Measurements from ENCODE around the gene DCN.

DCN gene

GRCh38 chr12:91129662-91130362, 52.8 kb downstream of the DCN start:
- H3K36me3 Mint-ChIP-seq: no peaks in the 10 kb centered on the region
- no peak overlapping the region for H3K4me3 Mint-ChIP-seq
- H3K4me1 Mint-ChIP-seq: no peaks in the 10 kb centered on the region
- no peaks in the 10 kb centered on the region for H3K9me3 Mint-ChIP-seq
- H3K27ac Mint-ChIP-seq: no peak overlapping the region
- H3K27me3 Mint-ChIP-seq: peaks cover 4% of the 10 kb centered on the region

- no peaks in the 10 kb centered on the region for H3K36me3 Mint-ChIP-seq
- H3K27ac Mint-ChIP-seq: no peak overlapping the region
- no peak overlapping the region for H3K4me3 Mint-ChIP-seq
- no peaks in the 10 kb centered on the region for H3K9me3 Mint-ChIP-seq
- no peaks in the 10 kb centered on the region for H3K4me1 Mint-ChIP-seq
- H3K27me3 Mint-ChIP-seq: peaks cover 4% of the 10 kb centered on the region
Measured at GRCh38 chr12:91127751-91128150, 54.9 kb downstream of the DCN start.

- no peak overlapping the region for H3K27ac Mint-ChIP-seq
- H3K4me3 Mint-ChIP-seq: no peak overlapping the region
- H3K4me1 Mint-ChIP-seq: no peaks in the 10 kb centered on the region
- H3K9me3 Mint-ChIP-seq: no peaks in the 10 kb centered on the region
- H3K36me3 Mint-ChIP-seq: no peaks in the 10 kb centered on the region
- peaks cover 4% of the 10 kb centered on the region for H3K27me3 Mint-ChIP-seq
Measured at GRCh38 chr12:91127306-91127705, 55.3 kb downstream of the DCN start.

- H3K9me3 Mint-ChIP-seq: no peaks in the 10 kb centered on the region
- peaks cover 4% of the 10 kb centered on the region for H3K27me3 Mint-ChIP-seq
- no peak overlapping the region for H3K4me3 Mint-ChIP-seq
- H3K36me3 Mint-ChIP-seq: no peaks in the 10 kb centered on the region
- no peaks in the 10 kb centered on the region for H3K4me1 Mint-ChIP-seq
- no peak overlapping the region for H3K27ac Mint-ChIP-seq
Measured at GRCh38 chr12:91126516-91126915, 56.1 kb downstream of the DCN start.

GRCh38 chr12:91123236-91123916, 59.2 kb downstream of the DCN start:
- Mint-ChIP-seq H3K27me3 (peaks cover 4% of the 10 kb centered on the region), H3K4me3 (no peak overlapping the region), H3K27ac (no peak overlapping the region), H3K4me1 (no peaks in the 10 kb centered on the region), H3K9me3 (no peaks in the 10 kb centered on the region), H3K36me3 (no peaks in the 10 kb centered on the region)

GRCh38 chr12:91120781-91121180, 61.8 kb downstream of the DCN start:
- Mint-ChIP-seq H3K27ac (no peak overlapping the region), H3K4me3 (no peak overlapping the region), H3K36me3 (no peaks in the 10 kb centered on the region), H3K9me3 (no peaks in the 10 kb centered on the region), H3K27me3 (no peaks in the 10 kb centered on the region), H3K4me1 (no peaks in the 10 kb centered on the region)

GRCh38 chr12:91119089-91119488, 63.5 kb downstream of the DCN start:
- no peaks in the 10 kb centered on the region for H3K27me3 Mint-ChIP-seq
- H3K4me3 Mint-ChIP-seq: no peak overlapping the region
- no peaks in the 10 kb centered on the region for H3K4me1 Mint-ChIP-seq
- no peak overlapping the region for H3K27ac Mint-ChIP-seq
- H3K9me3 Mint-ChIP-seq: no peaks in the 10 kb centered on the region
- H3K36me3 Mint-ChIP-seq: no peaks in the 10 kb centered on the region

GRCh38 chr12:91113621-91114020, 69.0 kb downstream of the DCN start:
- Mint-ChIP-seq H3K4me1 (no peaks in the 10 kb centered on the region), H3K9me3 (no peaks in the 10 kb centered on the region), H3K36me3 (no peaks in the 10 kb centered on the region), H3K27ac (no peak overlapping the region), H3K4me3 (no peak overlapping the region), H3K27me3 (no peaks in the 10 kb centered on the region)

- Mint-ChIP-seq H3K27me3 (no peaks in the 10 kb centered on the region), H3K36me3 (no peaks in the 10 kb centered on the region), H3K4me1 (no peaks in the 10 kb centered on the region), H3K9me3 (no peaks in the 10 kb centered on the region), H3K27ac (no peak within 1 kb of the TSS), H3K4me3 (no peak within 1 kb of the TSS)
Measured at GRCh38 chr12:91111366-91112325, 71.0 kb downstream of the DCN start, which contains the start of gene LUM. TSS of gene LUM (minus strand) at chr12:91111494. CDS start at chr12:91108979, 2,515 bp downstream.

- no peak overlapping the region for H3K27ac Mint-ChIP-seq
- no peak overlapping the region for H3K4me3 Mint-ChIP-seq
- H3K36me3 Mint-ChIP-seq: no peaks in the 10 kb centered on the region
- no peaks in the 10 kb centered on the region for H3K9me3 Mint-ChIP-seq
- no peaks in the 10 kb centered on the region for H3K27me3 Mint-ChIP-seq
- H3K4me1 Mint-ChIP-seq: no peaks in the 10 kb centered on the region
Measured at GRCh38 chr12:91110311-91110924, 72.2 kb downstream of the DCN start.

- no peak overlapping the region for H3K27ac Mint-ChIP-seq
- no peaks in the 10 kb centered on the region for H3K27me3 Mint-ChIP-seq
- H3K9me3 Mint-ChIP-seq: no peaks in the 10 kb centered on the region
- H3K4me1 Mint-ChIP-seq: no peaks in the 10 kb centered on the region
- H3K4me3 Mint-ChIP-seq: no peak overlapping the region
- no peaks in the 10 kb centered on the region for H3K36me3 Mint-ChIP-seq
Measured at GRCh38 chr12:91109581-91110310, 72.9 kb downstream of the DCN start.

GRCh38 chr12:91109148-91109564, 73.5 kb downstream of the DCN start:
- no peaks in the 10 kb centered on the region for H3K27me3 Mint-ChIP-seq
- no peak overlapping the region for H3K27ac Mint-ChIP-seq
- no peaks in the 10 kb centered on the region for H3K9me3 Mint-ChIP-seq
- no peak overlapping the region for H3K4me3 Mint-ChIP-seq
- no peaks in the 10 kb centered on the region for H3K36me3 Mint-ChIP-seq
- no peaks in the 10 kb centered on the region for H3K4me1 Mint-ChIP-seq

- H3K27me3 Mint-ChIP-seq: no peaks in the 10 kb centered on the region
- H3K4me3 Mint-ChIP-seq: no peak overlapping the region
- H3K9me3 Mint-ChIP-seq: no peaks in the 10 kb centered on the region
- H3K4me1 Mint-ChIP-seq: no peaks in the 10 kb centered on the region
- no peaks in the 10 kb centered on the region for H3K36me3 Mint-ChIP-seq
- H3K27ac Mint-ChIP-seq: no peak overlapping the region
Measured at GRCh38 chr12:91108196-91108755, 74.3 kb downstream of the DCN start.

- H3K27ac Mint-ChIP-seq: no peak overlapping the region
- H3K36me3 Mint-ChIP-seq: no peaks in the 10 kb centered on the region
- no peaks in the 10 kb centered on the region for H3K27me3 Mint-ChIP-seq
- H3K9me3 Mint-ChIP-seq: no peaks in the 10 kb centered on the region
- no peaks in the 10 kb centered on the region for H3K4me1 Mint-ChIP-seq
- no peak overlapping the region for H3K4me3 Mint-ChIP-seq
Measured at GRCh38 chr12:91106283-91106682, 76.3 kb downstream of the DCN start.

All from activated naive CD4-positive, alpha-beta T cell treated with anti-CD3 and anti-CD28 coated beads, Interleukin-2, amount 50 U/mL, for 24 hours (primary cell).